Stimulated activated CD4-positive, alpha-beta T cell treated with anti-CD3 and anti-CD28 coated beads, Interleukin-15, amount 100 ng/mL, for 48 hours (primary cell): ENCODE results near the gene NLGN4X.

ENCODE experiments used
- DNase-seq, 2 donors: peaks; one replicate each; pipeline ENCODE4 v3.0.0-alpha.2; 2020; ENCODE audit warnings: low read depth in 2 of 2

The NLGN4X gene

GRCh38 chrX:6228720-6229119 lies at the start of gene NLGN4X:
TSS of gene NLGN4X (minus strand) at chrX:6228867. CDS start at chrX:6151466, 77,401 bp downstream.
- DNase-seq, result no peak

DNA sequence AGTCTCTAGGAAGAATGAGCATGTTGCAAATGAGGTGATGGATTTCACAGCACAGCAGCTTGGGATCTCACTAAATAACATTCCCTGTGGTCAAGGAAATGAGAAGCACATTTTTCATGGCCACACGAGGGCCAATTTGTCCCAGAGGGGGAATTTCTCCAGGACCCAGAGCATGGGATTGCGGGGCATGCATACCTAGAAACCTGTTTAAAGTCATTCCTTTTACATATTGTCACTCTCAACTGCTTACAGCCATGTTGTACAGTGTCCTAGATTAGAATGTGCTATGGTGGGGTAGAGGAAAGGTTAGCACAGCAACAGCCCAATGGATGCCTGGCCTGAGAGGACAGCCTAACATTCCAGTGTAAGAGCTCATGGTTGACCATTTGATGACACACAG lies 37.4 kb upstream of the NLGN4X start:
- DNase-seq, result no peak

DNA sequence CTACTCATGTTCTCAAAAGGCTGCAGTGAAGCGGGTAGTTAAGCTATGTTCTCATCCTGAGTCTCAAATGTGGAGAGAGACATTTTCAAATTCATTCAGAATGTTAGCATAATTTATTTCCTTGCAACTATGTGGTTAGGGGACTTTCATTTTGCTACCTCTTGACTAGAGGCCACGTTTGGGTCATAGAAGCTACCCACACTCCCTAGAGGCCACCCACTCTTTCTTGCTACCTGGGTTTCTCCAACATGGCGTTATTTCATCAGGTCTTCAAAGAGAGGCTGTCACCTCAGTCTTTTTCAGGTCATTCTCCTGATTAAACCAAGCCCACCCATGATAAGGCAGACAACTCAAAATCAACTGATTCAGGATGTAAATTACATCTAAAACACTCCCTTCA lies 34.3 kb upstream of the NLGN4X start:
- DNase-seq, result no peak

GRCh38 chrX:6257025-6257424 lies 28.4 kb upstream of the NLGN4X start:
- DNase-seq, result no peak

- no peak for DNase-seq
Observed at GRCh38 chrX:6244666-6245065, 16.0 kb upstream of the NLGN4X start.

DNA sequence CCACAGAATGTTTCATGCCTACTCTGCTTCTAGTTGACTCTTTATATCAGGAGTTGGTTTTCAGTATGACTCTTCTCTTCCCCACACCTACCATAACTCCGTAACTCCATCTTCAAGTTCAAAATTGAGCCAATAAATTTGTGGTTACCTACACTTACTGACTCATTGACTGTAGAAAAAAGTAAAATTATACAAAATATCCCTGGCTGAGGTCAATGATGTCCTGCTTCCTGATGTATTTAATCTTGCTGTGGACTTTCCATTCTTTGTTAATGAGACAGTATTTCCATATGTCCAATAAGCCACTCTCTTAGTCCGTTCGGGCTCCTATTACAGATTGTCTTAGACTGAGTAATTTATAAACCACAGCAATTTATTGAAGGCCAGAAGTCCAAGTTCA lies 9.9 kb upstream of the NLGN4X start:
- DNase-seq, result no peak

DNA sequence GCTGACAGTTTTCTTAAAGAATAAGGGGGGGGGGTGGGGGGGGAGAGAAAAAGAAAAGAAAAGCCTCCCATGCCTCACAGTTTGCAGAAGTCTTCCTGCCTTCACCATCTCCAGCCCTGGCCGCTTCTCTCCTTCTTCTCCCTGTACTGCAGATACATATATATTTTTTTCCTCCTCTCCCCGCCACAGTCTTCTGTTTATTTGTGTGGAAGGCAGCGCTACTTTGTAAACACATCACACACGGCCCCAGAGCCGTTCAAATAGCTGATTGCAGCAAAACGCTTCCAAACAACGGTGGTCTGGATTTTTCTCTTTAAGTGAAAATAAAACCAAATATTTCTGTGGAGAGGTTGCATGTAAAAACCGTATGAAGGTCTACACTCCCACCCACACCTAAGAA lies 732 bp downstream of the NLGN4X start:
- DNase-seq, result no peak

GRCh38 chrX:6227453-6227835 lies 1.2 kb downstream of the NLGN4X start:
- DNase-seq, result no peak

- DNase-seq, result no peak
Observed at GRCh38 chrX:6226596-6227452, 1.8 kb downstream of the NLGN4X start.

DNA sequence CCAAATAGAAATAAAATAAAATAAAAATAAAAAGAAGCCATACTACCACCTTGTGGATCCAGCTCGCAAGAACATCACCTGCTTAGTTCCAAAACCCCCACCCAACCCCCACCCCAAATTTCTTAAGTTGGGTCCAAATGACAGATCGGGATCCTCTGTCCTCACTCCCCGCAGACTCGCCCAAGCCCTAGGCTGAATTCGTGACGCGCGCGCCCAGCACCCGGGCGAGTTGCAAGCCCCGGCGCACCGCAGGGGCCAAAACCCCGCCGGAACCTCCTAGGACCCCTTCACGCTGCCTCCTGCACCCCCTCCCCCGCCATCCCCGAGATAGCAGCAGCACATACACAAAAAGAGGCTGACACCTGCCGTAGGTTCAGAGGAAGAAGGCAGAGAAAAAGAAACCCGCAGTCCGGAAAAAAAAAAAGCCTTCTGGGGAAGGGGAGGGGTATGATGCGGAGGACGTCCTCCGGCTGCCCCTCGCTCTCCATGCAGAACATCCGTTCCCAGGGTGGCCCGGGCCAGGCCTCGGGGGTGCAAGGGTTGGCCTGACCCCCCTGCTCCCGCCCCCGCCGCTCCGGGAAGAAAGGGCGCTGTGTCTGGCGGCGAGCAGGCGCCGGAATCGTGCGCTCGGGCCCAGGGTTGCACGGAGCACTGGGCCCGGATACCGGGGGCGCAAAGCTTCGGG lies 2.6 kb downstream of the NLGN4X start:
- DNase-seq, result no peak

- DNase-seq, result no peak
Observed at GRCh38 chrX:6225288-6225910, 3.3 kb downstream of the NLGN4X start.

DNA sequence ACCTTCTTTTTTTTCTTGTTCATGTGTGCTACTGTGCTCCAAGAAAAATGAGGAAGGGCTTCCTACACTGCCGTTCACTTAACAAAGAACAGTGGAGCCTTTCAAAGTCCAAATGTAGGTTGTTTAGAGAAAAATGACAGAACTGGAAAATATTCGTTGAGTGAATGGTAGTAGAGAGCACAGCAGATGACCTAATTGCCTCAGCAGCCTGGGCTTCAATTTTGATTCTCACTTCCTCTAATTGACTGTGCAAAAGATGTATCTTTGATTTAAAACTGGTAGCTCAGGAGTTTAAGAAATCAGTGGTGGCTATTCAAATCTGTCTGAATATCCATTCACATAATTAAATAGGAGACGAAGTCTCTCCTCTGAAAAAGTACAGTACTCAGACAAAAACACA lies 5.2 kb downstream of the NLGN4X start:
- DNase-seq, result no peak

DNA sequence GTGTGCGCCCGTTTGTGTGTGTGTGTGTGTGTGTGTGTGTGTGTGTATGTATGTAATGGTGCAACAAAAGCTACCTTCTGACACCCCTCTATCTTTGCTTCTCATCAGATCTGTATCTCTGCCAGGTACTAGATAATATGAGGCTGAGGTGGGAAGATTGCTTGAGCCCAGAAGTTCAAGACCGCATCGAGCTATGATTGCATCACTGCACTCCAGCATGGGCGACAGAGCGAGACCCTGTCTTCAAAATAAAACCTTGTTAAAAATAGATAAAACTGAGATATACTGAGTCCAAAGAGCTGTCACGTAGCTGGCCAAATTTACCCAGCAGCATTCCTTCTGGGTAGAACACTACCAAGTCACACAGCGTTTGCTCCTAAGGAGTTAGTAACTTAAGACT lies 18.4 kb downstream of the NLGN4X start:
- no peak for DNase-seq

GRCh38 chrX:6203462-6204215 lies 25.0 kb downstream of the NLGN4X start:
- no peak for DNase-seq

GRCh38 chrX:6199486-6199885 lies 29.2 kb downstream of the NLGN4X start:
- DNase-seq, result no peak

- DNase-seq, result no peak
Observed at GRCh38 chrX:6187256-6187655, 41.4 kb downstream of the NLGN4X start.

GRCh38 chrX:6184900-6185515 lies 43.7 kb downstream of the NLGN4X start:
- DNase-seq, result no peak

DNA sequence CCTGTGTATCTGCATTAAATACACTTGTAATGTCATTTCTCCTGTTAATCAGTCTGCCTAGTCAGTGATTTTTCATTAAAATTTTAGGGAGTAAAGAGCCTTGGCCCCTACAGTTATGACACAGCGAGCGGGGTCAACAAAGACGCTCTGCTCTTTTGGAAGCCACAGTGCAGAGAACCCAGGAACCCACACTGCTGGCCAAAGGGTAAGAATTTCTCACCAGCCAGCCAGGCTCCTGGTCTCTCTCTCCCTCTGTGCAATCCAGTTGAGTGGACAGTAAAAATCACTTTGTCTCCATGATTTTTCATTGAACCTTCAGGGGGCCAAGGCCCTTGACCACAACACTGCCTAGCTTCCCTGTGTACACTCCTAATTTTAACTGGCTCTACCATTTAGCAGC lies 52.8 kb downstream of the NLGN4X start:
- no peak for DNase-seq

GRCh38 chrX:6170424-6170823 lies 58.2 kb downstream of the NLGN4X start:
- DNase-seq, result no peak

DNA sequence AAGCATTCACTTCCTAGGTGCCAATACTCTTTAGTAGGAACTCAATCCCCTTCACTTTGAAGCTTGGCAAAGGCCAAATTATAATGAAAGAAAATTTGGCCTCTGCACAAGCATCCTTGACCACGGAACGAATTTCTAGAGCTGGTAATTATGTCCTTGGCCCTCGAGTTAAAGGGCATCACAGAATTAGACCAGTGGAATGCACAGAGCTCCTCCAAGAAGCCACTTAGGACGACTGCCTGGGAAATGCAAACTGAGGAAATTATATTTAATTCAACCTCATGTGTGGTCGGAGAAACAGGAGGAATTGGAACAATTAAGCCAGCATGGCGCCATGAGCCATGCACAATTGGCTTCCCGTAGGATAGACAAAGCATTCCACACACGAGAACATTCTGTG lies 59.3 kb downstream of the NLGN4X start:
- no peak for DNase-seq

DNA sequence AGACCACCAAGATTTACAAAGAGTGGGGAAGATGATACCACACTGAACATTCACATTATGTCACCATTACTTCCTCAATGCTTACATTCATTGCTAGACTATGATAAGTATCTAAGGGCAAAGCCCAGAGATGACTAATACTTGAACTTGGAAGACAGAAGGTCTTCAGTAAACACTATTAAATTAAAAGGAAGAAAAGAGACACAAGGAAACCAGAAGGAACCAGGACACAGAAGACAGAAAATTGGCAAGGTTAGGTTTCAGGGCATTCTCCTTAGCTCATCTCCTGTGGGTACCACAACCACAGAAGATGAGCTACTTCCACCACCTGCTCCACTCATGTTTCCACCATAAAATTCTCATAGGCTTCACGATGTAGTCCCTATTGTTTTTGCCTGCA lies 64.9 kb downstream of the NLGN4X start:
- no peak for DNase-seq

- DNase-seq, result no peak
Observed at GRCh38 chrX:6159468-6159867, 69.2 kb downstream of the NLGN4X start.
